Measurements from ENCODE around the gene ERBIN. TPM values are rescaled to one million over a fixed set of nuclear protein-coding genes. Genes with fewer than 3 reads are reported as not detected.

Gene ERBIN
- total RNA-seq, 1 donor from 2014 or later = 60.2 TPM

- H3K9me3 Mint-ChIP-seq = peaks cover 18% of the 10 kb centered on the region
- no peaks in the 10 kb centered on the region for H3K27me3 Mint-ChIP-seq
- H3K4me3 Mint-ChIP-seq = no peak overlapping the region
- no peak for TF ChIP-seq CTCF (conservative IDR thresholded peaks at IDR 0.05)
- H3K36me3 Mint-ChIP-seq = peaks cover 30% of the 10 kb centered on the region
- peak overlapping the region; percentile 48 for H3K27ac Mint-ChIP-seq
- DNase-seq (ENCODE audit: extremely low spot score, unreplicated experiment) = no peak
- peaks cover 38% of the 10 kb centered on the region for H3K4me1 Mint-ChIP-seq (ENCODE audit: unreplicated experiment)
Observed at GRCh38 chr5:65981969-65982619, 55.7 kb downstream of the ERBIN start.

GRCh38 chr5:65982635-65983034 lies 56.3 kb downstream of the ERBIN start:
- peaks cover 30% of the 10 kb centered on the region for H3K36me3 Mint-ChIP-seq
- no peak overlapping the region for H3K27ac Mint-ChIP-seq
- no peak for DNase-seq (ENCODE audit: extremely low spot score, unreplicated experiment)
- no peak for TF ChIP-seq CTCF (conservative IDR thresholded peaks at IDR 0.05)
- H3K4me3 Mint-ChIP-seq = no peak overlapping the region
- peaks cover 38% of the 10 kb centered on the region for H3K4me1 Mint-ChIP-seq (ENCODE audit: unreplicated experiment)
- peaks cover 18% of the 10 kb centered on the region for H3K9me3 Mint-ChIP-seq
- no peaks in the 10 kb centered on the region for H3K27me3 Mint-ChIP-seq

- no peak overlapping the region for H3K4me3 Mint-ChIP-seq
- H3K27ac Mint-ChIP-seq = peak overlapping the region; percentile 32
- H3K9me3 Mint-ChIP-seq = peaks cover 10% of the 10 kb centered on the region
Observed at GRCh38 chr5:65984098-65984885, 57.9 kb downstream of the ERBIN start.

GRCh38 chr5:65986050-65986451 lies 59.7 kb downstream of the ERBIN start:
- peak overlapping the region; percentile 2 for H3K27ac Mint-ChIP-seq
- TF ChIP-seq CTCF (conservative IDR thresholded peaks at IDR 0.05) = no peak
- no peaks in the 10 kb centered on the region for H3K27me3 Mint-ChIP-seq
- DNase-seq (ENCODE audit: extremely low spot score, unreplicated experiment) = no peak
- H3K4me1 Mint-ChIP-seq (ENCODE audit: unreplicated experiment) = peaks cover 42% of the 10 kb centered on the region
- no peak overlapping the region for H3K4me3 Mint-ChIP-seq
- peaks cover 10% of the 10 kb centered on the region for H3K9me3 Mint-ChIP-seq
- peaks cover 16% of the 10 kb centered on the region for H3K36me3 Mint-ChIP-seq

More at GRCh38 chr5:65984098-65984885, 57.9 kb downstream of the ERBIN start:
- peaks cover 20% of the 10 kb centered on the region for H3K36me3 Mint-ChIP-seq
- no peaks in the 10 kb centered on the region for H3K27me3 Mint-ChIP-seq
- TF ChIP-seq CTCF (conservative IDR thresholded peaks at IDR 0.05) = no peak
- peaks cover 42% of the 10 kb centered on the region for H3K4me1 Mint-ChIP-seq (ENCODE audit: unreplicated experiment)
- no peak for DNase-seq (ENCODE audit: extremely low spot score, unreplicated experiment)

GRCh38 chr5:65986796-65987195 lies 60.4 kb downstream of the ERBIN start:
- Mint-ChIP-seq H3K9me3 (peaks cover 7% of the 10 kb centered on the region), H3K4me3 (no peak overlapping the region), H3K27ac (peak overlapping the region; percentile 26), H3K4me1 (ENCODE audit: unreplicated experiment) (peaks cover 35% of the 10 kb centered on the region), H3K27me3 (no peaks in the 10 kb centered on the region), H3K36me3 (peaks cover 13% of the 10 kb centered on the region)
- no peak for TF ChIP-seq CTCF (conservative IDR thresholded peaks at IDR 0.05)
- no peak for DNase-seq (ENCODE audit: extremely low spot score, unreplicated experiment)

Measured in type B pancreatic cell (in vitro differentiated cells).